Nephron progenitor cell (in vitro differentiated cells): Measurements from ENCODE around the gene CDH8.

ENCODE experiments used
- DNase-seq: peaks from one replicate; pipeline ENCODE4 v3.0.0; 2021
- H3K27ac Mint-ChIP-seq: 2 replicates; pipeline ENCODE4 v1.8.0; 2021; ENCODE audit warnings: mild to moderate bottlenecking, moderate library complexity, mixed read lengths
- H3K27me3 Mint-ChIP-seq: 2 replicates; pipeline ENCODE4 v1.8.0; 2021; ENCODE audit warnings: mild to moderate bottlenecking, low read depth, mixed read lengths; ENCODE audit not compliant: poor library complexity
- H3K36me3 Mint-ChIP-seq: 2 replicates; pipeline ENCODE4 v1.8.0; 2021; ENCODE audit warnings: low read depth, mixed read lengths
- H3K4me1 Mint-ChIP-seq: 2 replicates; pipeline ENCODE4 v1.8.0; 2021; ENCODE audit warnings: mixed read lengths
- H3K4me3 Mint-ChIP-seq: 2 replicates; pipeline ENCODE4 v1.8.0; 2021; ENCODE audit warnings: mild to moderate bottlenecking, moderate library complexity, mixed read lengths
- H3K9me3 Mint-ChIP-seq: 2 replicates; pipeline ENCODE4 v1.8.0; 2021; ENCODE audit warnings: mild to moderate bottlenecking, moderate library complexity, mixed read lengths
- CTCF ChIP-seq: fragments of 200-600 bp; sonication (generic); IDR thresholded peaks from 2 replicates; pipeline ENCODE4 v1.5.0; 2021; ENCODE audit warnings: antibody characterized with exemption

The CDH8 gene

GRCh38 chr16:61681673-61682072 lies 354.6 kb downstream of the CDH8 start:
- Mint-ChIP-seq H3K27ac (no peak overlapping the region), H3K9me3 (no peaks in the 10 kb centered on the region), H3K4me1 (peaks cover 12% of the 10 kb centered on the region), H3K4me3 (no peak overlapping the region), H3K27me3 (peaks cover 3% of the 10 kb centered on the region), H3K36me3 (no peaks in the 10 kb centered on the region)
- no peak for DNase-seq
- no peak for TF ChIP-seq CTCF

GRCh38 chr16:61681124-61681523 lies 355.1 kb downstream of the CDH8 start:
- DNase-seq: no peak
- no peak overlapping the region for H3K27ac Mint-ChIP-seq
- no peaks in the 10 kb centered on the region for H3K9me3 Mint-ChIP-seq
- no peak for TF ChIP-seq CTCF
- no peaks in the 10 kb centered on the region for H3K36me3 Mint-ChIP-seq
- peaks cover 12% of the 10 kb centered on the region for H3K4me1 Mint-ChIP-seq
- peaks cover 3% of the 10 kb centered on the region for H3K27me3 Mint-ChIP-seq
- H3K4me3 Mint-ChIP-seq: no peak overlapping the region

GRCh38 chr16:61678182-61678581 lies 358.1 kb downstream of the CDH8 start:
- Mint-ChIP-seq H3K9me3 (no peaks in the 10 kb centered on the region), H3K4me3 (no peak overlapping the region), H3K36me3 (peaks cover 5% of the 10 kb centered on the region), H3K27me3 (no peaks in the 10 kb centered on the region), H3K27ac (no peak overlapping the region), H3K4me1 (peaks cover 5% of the 10 kb centered on the region)
- DNase-seq: no peak
- no peak for TF ChIP-seq CTCF

GRCh38 chr16:61677776-61678175 lies 358.5 kb downstream of the CDH8 start:
- H3K36me3 Mint-ChIP-seq: peaks cover 5% of the 10 kb centered on the region
- H3K27me3 Mint-ChIP-seq: no peaks in the 10 kb centered on the region
- H3K4me3 Mint-ChIP-seq: no peak overlapping the region
- no peak for DNase-seq
- no peak overlapping the region for H3K27ac Mint-ChIP-seq
- no peak for TF ChIP-seq CTCF
- H3K9me3 Mint-ChIP-seq: no peaks in the 10 kb centered on the region
- H3K4me1 Mint-ChIP-seq: peaks cover 5% of the 10 kb centered on the region

GRCh38 chr16:61676740-61677139 lies 359.5 kb downstream of the CDH8 start:
- H3K4me3 Mint-ChIP-seq: no peak overlapping the region
- no peak for TF ChIP-seq CTCF
- peaks cover 5% of the 10 kb centered on the region for H3K36me3 Mint-ChIP-seq
- no peaks in the 10 kb centered on the region for H3K9me3 Mint-ChIP-seq
- H3K27me3 Mint-ChIP-seq: no peaks in the 10 kb centered on the region
- DNase-seq: no peak
- H3K27ac Mint-ChIP-seq: no peak overlapping the region
- H3K4me1 Mint-ChIP-seq: peaks cover 5% of the 10 kb centered on the region

GRCh38 chr16:61671161-61671560 lies 365.1 kb downstream of the CDH8 start:
- H3K4me1 Mint-ChIP-seq: no peaks in the 10 kb centered on the region
- no peak for DNase-seq
- no peaks in the 10 kb centered on the region for H3K27me3 Mint-ChIP-seq
- H3K4me3 Mint-ChIP-seq: no peak overlapping the region
- no peak for TF ChIP-seq CTCF
- peaks cover 5% of the 10 kb centered on the region for H3K36me3 Mint-ChIP-seq
- no peaks in the 10 kb centered on the region for H3K9me3 Mint-ChIP-seq
- no peak overlapping the region for H3K27ac Mint-ChIP-seq
